Activated T-helper 9 cell treated with anti-CD3 and anti-CD28 coated beads, Interleukin-2, amount 50 U/mL, for 16 hours (primary cell): ENCODE measurements around the gene CCNA2.
A peak's percentile ranks its signal among the peaks of the same experiment; 100 is the strongest.

ENCODE experiments used
- DNase-seq: peaks from one replicate; pipeline ENCODE4 v3.0.0-alpha.2; 2020; ENCODE audit warnings: low read depth

CCNA2 gene

GRCh38 chr4:121801715-121802075 lies 22.0 kb downstream of the CCNA2 start:
- no peak for DNase-seq

- peak; percentile 88 for DNase-seq
These were observed 22.5 kb downstream of the CCNA2 start, which contains the start of gene EXOSC9 for GRCh38 chr4:121800961-121801714. Gene EXOSC9 (plus strand): TSS chr4:121801323. CDS start chr4:121801425, 102 bp downstream.

GRCh38 chr4:121800638-121800960 lies 23.1 kb downstream of the CCNA2 start:
- no peak for DNase-seq

GRCh38 chr4:121799867-121800501 lies 23.7 kb downstream of the CCNA2 start:
- no peak for DNase-seq

- DNase-seq = no peak
These were observed 24.4 kb downstream of the CCNA2 start for GRCh38 chr4:121799208-121799823.

- no peak for DNase-seq
These were observed 27.4 kb downstream of the CCNA2 start for GRCh38 chr4:121796283-121796682.

- no peak for DNase-seq
These were observed 29.0 kb downstream of the CCNA2 start for GRCh38 chr4:121794505-121795188.

GRCh38 chr4:121792966-121793365 lies 30.7 kb downstream of the CCNA2 start:
- DNase-seq = no peak

GRCh38 chr4:121791481-121791880 lies 32.2 kb downstream of the CCNA2 start:
- DNase-seq = no peak

- DNase-seq = no peak
These were observed 32.7 kb downstream of the CCNA2 start for GRCh38 chr4:121790976-121791375.

- DNase-seq = no peak
These were observed 33.5 kb downstream of the CCNA2 start for GRCh38 chr4:121789960-121790829.

GRCh38 chr4:121789455-121789854 lies 34.2 kb downstream of the CCNA2 start:
- no peak for DNase-seq

GRCh38 chr4:121788896-121789295 lies 34.8 kb downstream of the CCNA2 start:
- no peak for DNase-seq

GRCh38 chr4:121786221-121786620 lies 37.5 kb downstream of the CCNA2 start:
- DNase-seq = no peak

GRCh38 chr4:121785479-121785878 lies 38.2 kb downstream of the CCNA2 start:
- DNase-seq = no peak

- DNase-seq = no peak
These were observed 38.7 kb downstream of the CCNA2 start for GRCh38 chr4:121784975-121785374.

- DNase-seq = no peak
These were observed 39.3 kb downstream of the CCNA2 start for GRCh38 chr4:121784401-121784800.

- no peak for DNase-seq
These were observed 40.5 kb downstream of the CCNA2 start for GRCh38 chr4:121783210-121783609.

GRCh38 chr4:121778991-121779628 lies 44.6 kb downstream of the CCNA2 start:
- DNase-seq = no peak

- DNase-seq = no peak
These were observed 46.1 kb downstream of the CCNA2 start for GRCh38 chr4:121777625-121778024.
